GM12801 (cell line): ENCODE data around the gene DDT.
"Not testable (repeated sequence)": the region's sequence is repeated elsewhere in the genome, so short reads cannot be mapped to it uniquely, and the experiment has no call there.

ENCODE experiments used
- CTCF ChIP-seq: IDR thresholded peaks from one replicate; pipeline ENCODE4 v1.5.1; 2011; ENCODE audit warnings: control low read depth; ENCODE audit not compliant: insufficient read length; ENCODE audit errors: extremely low read depth

DDT gene

DNA sequence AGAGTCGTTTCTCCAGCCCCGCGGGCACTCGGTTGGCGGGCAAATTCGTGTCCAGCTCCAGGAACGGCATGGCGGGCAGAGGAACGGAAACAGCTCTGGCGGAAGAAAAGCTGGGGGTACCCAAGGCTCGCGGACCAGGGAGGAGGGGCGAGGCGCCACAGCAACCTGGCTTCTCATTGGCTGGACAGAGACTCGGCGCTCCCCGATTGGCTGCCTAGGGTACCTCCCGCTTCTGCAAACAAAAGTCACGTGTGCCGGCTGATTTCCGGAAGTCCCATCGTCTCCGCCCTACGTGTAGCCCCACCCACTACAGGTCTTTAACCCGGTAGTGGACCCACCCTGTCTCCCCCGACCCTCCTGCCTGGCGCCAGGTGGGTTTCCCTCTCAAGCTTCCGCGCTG lies at the start of gene DDT:
DDT (minus strand) TSS at position 97 of the 400 bp plus-strand sequence; CDS start at position 70, 27 bp downstream.
- not testable (repeated sequence) for TF ChIP-seq CTCF

DNA sequence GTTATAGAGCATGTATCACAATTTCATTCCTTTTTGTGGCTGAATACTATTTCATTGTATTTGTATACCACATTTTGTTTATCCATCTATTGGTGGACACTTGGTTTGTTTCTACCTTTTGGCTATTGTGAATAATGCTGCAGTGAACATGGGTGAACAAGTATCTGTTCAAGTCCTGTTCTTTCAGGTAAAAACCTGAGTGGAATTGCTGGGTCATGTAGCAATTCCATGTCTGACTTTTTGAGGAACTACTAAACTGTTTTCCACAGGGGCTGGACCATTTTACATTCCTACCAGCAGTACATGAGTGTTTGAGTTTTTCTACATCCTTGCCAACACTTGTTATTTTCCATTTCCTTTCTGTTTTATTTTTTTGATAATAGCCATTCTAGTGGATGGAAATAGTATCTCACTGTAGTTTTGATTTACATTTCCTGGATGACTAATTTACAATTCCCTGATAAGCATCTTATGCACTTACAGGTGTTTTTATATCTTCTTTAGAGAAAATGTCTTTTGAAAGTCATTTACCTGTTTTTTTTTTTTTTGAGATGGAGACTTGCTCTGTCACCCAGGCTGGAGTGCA lies 49.1 kb upstream of the DDT start:
- no peak for TF ChIP-seq CTCF

DNA sequence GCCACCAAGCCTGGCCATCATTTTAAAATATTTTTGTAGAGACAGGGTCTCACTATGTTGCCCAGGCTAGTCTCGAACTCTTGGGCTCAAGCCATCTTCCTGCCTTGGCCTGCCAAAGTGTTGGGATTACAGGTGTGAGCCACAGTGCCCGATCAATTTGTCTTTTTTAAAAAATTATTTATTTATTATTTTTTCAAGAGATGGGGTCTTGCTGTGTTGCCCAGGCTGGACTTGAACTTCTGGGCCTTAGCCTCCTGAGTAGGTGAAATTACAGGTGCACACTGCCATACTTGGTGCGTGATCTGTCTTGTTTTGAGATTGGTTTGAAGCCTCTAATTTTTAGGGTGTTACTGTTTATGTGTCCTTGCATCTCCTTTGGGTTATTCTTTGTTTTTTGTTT lies 47.1 kb upstream of the DDT start:
- TF ChIP-seq CTCF: no peak

DNA sequence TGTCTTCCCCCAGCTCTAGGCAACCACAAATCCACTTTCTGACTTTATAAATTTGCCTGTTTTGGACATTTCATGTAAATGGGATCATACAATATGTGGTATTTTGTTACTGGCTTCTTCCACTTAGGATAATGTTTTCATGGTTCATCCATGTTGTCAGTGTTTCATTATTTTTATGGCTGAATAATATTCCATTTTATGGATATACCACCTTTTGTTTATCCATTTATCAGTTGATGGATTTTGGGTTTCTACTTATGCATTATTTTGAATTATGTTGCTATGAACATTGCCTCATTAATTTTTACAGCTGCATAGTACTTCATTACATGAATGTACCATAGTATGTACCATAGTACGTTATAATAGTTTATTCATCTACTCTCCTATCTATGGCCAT lies 41.9 kb upstream of the DDT start:
- TF ChIP-seq CTCF: no peak

DNA sequence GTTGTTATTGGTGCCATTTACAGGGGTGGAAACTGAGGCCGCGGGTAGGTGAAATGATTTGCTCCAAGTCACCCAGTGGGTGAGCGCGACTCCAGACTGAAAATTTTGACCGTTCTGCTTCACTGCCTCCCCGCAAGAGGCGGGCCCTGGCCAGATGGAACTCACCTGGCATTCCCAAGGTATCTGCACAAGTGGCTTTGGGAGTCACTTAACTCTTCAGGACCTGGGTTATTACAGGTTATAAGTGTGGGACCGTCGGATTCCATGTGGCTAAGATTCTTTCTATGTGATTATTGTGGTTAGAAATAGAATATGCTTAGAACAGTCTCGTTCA lies 37.5 kb upstream of the DDT start:
- no peak for TF ChIP-seq CTCF

- TF ChIP-seq CTCF: no peak
Observed at GRCh38 chr22:24010018-24010391, 35.8 kb upstream of the DDT start.

DNA sequence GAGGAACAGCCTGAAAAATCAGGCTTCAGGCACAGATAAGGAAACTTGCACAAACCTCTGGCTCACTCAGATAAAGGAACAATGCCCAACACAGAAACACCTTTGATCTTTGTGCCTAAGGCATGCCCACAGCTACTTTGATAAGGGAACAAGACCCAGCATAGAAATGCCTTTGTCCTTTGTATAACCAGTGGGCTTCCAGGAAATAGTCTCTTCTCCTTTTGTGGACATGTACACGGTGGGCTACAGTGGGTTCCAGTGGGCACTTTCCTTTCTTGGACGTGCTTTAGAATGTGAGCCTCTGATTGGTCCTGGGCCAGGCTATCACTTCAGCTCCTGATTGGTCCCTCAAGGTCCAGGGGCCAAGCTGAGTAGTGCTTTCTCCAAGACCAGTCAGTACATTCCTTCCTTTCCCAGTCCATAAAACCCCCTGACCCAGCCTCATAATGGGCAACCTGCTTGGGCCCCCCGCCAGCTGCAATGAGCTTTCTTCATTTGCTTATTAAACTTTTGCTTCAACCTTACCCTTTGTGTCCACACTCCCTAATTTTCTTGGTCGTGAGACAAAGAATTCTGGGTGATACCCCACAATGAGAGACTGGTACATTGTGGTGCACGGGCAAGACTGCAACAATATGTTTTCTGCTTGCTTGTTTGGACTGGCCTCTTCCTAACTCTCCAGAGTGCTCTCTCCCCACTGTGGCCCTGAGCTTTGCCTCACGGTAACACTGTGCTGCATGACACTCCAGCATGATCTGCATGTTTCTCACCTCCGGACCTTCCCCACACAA lies 35.2 kb upstream of the DDT start:
- TF ChIP-seq CTCF: no peak
